HEK293T (cell line): ENCODE measurements around the gene NFKBIB.

Source experiments
- ARNT ChIP-seq: fragments of 450-650 bp; IDR thresholded peaks from 2 replicates; pipeline ENCODE4 v1.6.1; 2017; ENCODE audit warnings: mild to moderate bottlenecking
- CTBP1 ChIP-seq: fragments of 450-650 bp; IDR thresholded peaks from 2 replicates; pipeline ENCODE4 v1.6.1; 2016; ENCODE audit warnings: borderline replicate concordance
- ELF4 ChIP-seq: fragments of 450-650 bp; IDR thresholded peaks from 2 replicates; pipeline ENCODE4 v1.6.1; 2017; ENCODE audit warnings: antibody characterized with exemption
- FOXK2 ChIP-seq: fragments of 450-650 bp; IDR thresholded peaks from 2 replicates; pipeline ENCODE4 v1.6.1; 2016; ENCODE audit warnings: mild to moderate bottlenecking
- FOXM1 ChIP-seq: fragments of 450-650 bp; IDR thresholded peaks from 2 replicates; pipeline ENCODE4 v1.6.1; 2017; ENCODE audit warnings: mild to moderate bottlenecking, borderline replicate concordance
- HDGF ChIP-seq: fragments of 450-650 bp; IDR thresholded peaks from 2 replicates; pipeline ENCODE4 v1.6.1; 2017; ENCODE audit warnings: antibody characterized with exemption, borderline replicate concordance
- LEF1 ChIP-seq: fragments of 450-650 bp; IDR thresholded peaks from 2 replicates; pipeline ENCODE4 v1.6.1; 2017; ENCODE audit warnings: mild to moderate bottlenecking, borderline replicate concordance
- PKNOX1 ChIP-seq: fragments of 450-650 bp; IDR thresholded peaks from 2 replicates; pipeline ENCODE4 v1.6.1; 2016
- SP1 ChIP-seq: fragments of 450-650 bp; IDR thresholded peaks from 2 replicates; pipeline ENCODE4 v1.6.1; 2017
- SUZ12 ChIP-seq: fragments of 450-650 bp; IDR thresholded peaks from 2 replicates; pipeline ENCODE4 v1.6.1; 2016; ENCODE audit warnings: mild to moderate bottlenecking
- TARDBP ChIP-seq: fragments of 450-650 bp; IDR thresholded peaks from 2 replicates; pipeline ENCODE4 v1.6.1; 2016

DNA sequence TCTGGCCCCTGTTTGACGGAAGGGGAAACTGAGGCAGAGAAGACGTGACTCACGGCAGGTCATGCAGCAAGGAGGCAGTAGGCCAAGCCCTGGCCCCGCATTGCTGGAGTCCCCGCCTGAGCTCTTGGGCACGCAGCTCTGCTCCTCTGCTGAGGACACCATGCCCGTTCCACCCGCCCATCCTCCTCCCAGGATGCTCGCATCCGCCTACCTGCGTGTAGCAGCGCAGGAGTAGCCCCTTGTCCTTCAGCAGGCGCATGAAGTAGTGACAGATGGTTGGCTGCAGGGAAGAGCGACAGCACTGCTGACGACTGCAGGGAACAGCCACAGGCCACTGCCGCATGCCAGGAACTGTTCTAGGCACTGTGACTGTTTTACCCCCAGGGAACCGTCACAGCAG lies 10.9 kb upstream of the NFKBIB start:
- TF ChIP-seq ELF4 (no peak), FOXM1 (no peak), SP1 (no peak), ARNT (no peak), LEF1 (no peak), HDGF (no peak), PKNOX1 (no peak), SUZ12 (no peak), TARDBP (no peak), CTBP1 (no peak), FOXK2 (no peak)
